H1 (cell line): ENCODE data around the gene SPOCK1. TPM values are rescaled to one million over a fixed set of nuclear protein-coding genes. Genes with fewer than 3 reads are reported as not detected.

ENCODE experiments used
- ATF2 ChIP-seq: IDR thresholded peaks from 2 replicates; pipeline ENCODE4 v1.6.1; 2012; ENCODE audit warnings: low read length, inconsistent platforms
- CBX5 ChIP-seq: fragments of 300-800, 300-1000 bp; sonication (generic); IDR thresholded peaks from 2 replicates; pipeline ENCODE4 v1.7.1; 2016; ENCODE audit warnings: antibody characterized with exemption, low read length, low read depth
- CHD7 ChIP-seq: fragments of 300-600 bp; sonication (generic); IDR thresholded peaks from 2 replicates; pipeline ENCODE4 v1.7.1; 2012; ENCODE audit warnings: low read length, moderate library complexity, mild to moderate bottlenecking, inconsistent platforms; ENCODE audit not compliant: insufficient replicate concordance
- GABPA ChIP-seq: IDR thresholded peaks from 2 replicates; pipeline ENCODE4 v1.6.1; 2011; ENCODE audit warnings: mild to moderate bottlenecking, low read length, moderate library complexity, borderline replicate concordance; ENCODE audit not compliant: insufficient read depth
- HDAC6 ChIP-seq: IDR thresholded peaks from one replicate; pipeline ENCODE4 v1.7.1; 2012; ENCODE audit warnings: low read depth, mild to moderate bottlenecking, inconsistent platforms, low read length, moderate library complexity
- JUND ChIP-seq: IDR thresholded peaks from 2 replicates; pipeline ENCODE4 v1.6.1; 2011; ENCODE audit warnings: mild to moderate bottlenecking, improper control_type of control experiment, low read length
- KDM4A ChIP-seq: IDR thresholded peaks from one replicate; pipeline ENCODE4 v1.7.1; 2012; ENCODE audit warnings: low read depth, mild to moderate bottlenecking, moderate library complexity, low read length, inconsistent platforms; ENCODE audit not compliant: severe bottlenecking
- NRF1 ChIP-seq: IDR thresholded peaks from 2 replicates; pipeline ENCODE4 v1.6.1; 2011; ENCODE audit warnings: mild to moderate bottlenecking, low read depth, low read length, improper control_type of control experiment
- POLR2AphosphoS5 ChIP-seq: IDR thresholded peaks from 2 replicates; pipeline ENCODE4 v1.6.1; 2011; ENCODE audit warnings: low read depth, low read length
- SP1 ChIP-seq: IDR thresholded peaks from 2 replicates; pipeline ENCODE4 v1.6.1; 2011; ENCODE audit warnings: low read depth, low read length
- SRF ChIP-seq: IDR thresholded peaks from 2 replicates; pipeline ENCODE4 v1.6.1; 2011; ENCODE audit warnings: mild to moderate bottlenecking, low read depth, low read length, moderate library complexity
- polyA plus RNA-seq, 7 experiments: library from polyadenylated mRNA; depleted of rRNA in 3 of 7; stranded (reverse) in 5 of 7; unstranded in 2 of 7; fragments of >200 nt in 5 of 7; fragments of 200-250 nt in 2 of 7; gene quantifications; 1 replicate in 5 of 7; 2 replicates in 1 of 7; 4 replicates in 1 of 7; pipeline versions ENCODE4 v1.2.1 to v1.2.3, GENCODE V29; 2011 to 2013; ENCODE audit warnings: missing spikeins in 2 of 7, mixed read lengths in 2 of 7
- total RNA-seq: library from RNA; stranded (reverse); fragmentation: NEBNext Ultra II Directional; extraction: Animal tissue kit (Norgen Biotek cat#: 25700); gene quantifications from 2 replicates; pipeline ENCODE4 v1.2.1, GENCODE V29; 2021

Gene SPOCK1
- total and polyA plus RNA-seq, 2 of the 8 experiments (the other 6 are each of a cell fraction or from before 2014, with no cell fraction given), result 6.9 to 18.1 TPM

DNA sequence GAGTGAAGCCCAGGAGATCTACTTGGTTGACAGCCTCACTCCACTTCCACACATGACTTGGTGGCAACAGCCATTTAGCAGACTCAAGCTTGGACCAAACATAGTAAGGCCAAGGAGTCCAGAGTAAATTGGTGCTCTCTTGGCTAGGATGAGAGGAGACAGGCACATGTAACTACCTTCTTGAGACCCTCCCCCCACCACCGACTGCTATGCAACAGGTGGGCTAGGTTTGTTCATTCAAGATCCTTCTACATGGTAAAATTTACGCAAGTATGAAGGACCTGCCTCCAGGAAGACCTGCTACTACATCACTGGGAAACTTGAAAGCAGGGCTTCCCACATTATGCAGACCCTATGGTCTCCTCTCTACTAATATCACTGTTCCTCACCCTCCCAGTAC lies 442.4 kb downstream of the SPOCK1 start (continued):
- TF ChIP-seq CHD7 (no peak), JUND (no peak), ATF2 (no peak), POLR2AphosphoS5 (no peak), GABPA (no peak), NRF1 (no peak), CBX5 (no peak), HDAC6 (no peak), SP1 (no peak), SRF (no peak), KDM4A (no peak)
